IMR-90 (cell line): Measurements from ENCODE around the gene ZMAT5. TPM values are rescaled to one million over a fixed set of nuclear protein-coding genes. Genes with fewer than 3 reads are reported as not detected.

Experiments used
- ATAC-seq: fragments of 200-7000 bp; cut with Tn5 transposase; 2 replicates; pipeline ENCODE4 v1.9.1; 2020; ENCODE audit warnings: low read depth, mild to moderate bottlenecking, moderate library complexity
- BruUV-seq: library from RNA; stranded (reverse); fragments of 400-500 nt; replicated peaks from 2 replicates; lab custom pipeline; 2021; lab: Mats Ljungman, UMichigan
- CTCF ChIA-PET: fragments of 300-600 bp; formaldehyde crosslinking; extraction: SDS; loops from one replicate; lab custom pipeline; 2021; ENCODE audit warnings: antibody characterized with exemption; lab: Yijun Ruan, JAX
- POLR2A ChIA-PET: fragments of 300-600 bp; sonication (Branson Sonifier 250); formaldehyde crosslinking; loops from one replicate; lab custom pipeline; 2022; ENCODE audit warnings: antibody characterized with exemption; ENCODE audit not compliant: unreplicated experiment; lab: Charles Lee
- DNase-seq: peaks from one replicate; pipeline ENCODE4 v3.0.0; 2013
- H2AFZ ChIP-seq: replicated peaks from 2 replicates; pipeline ENCODE3; 2013; ENCODE audit warnings: low read length, mild to moderate bottlenecking; ENCODE audit not compliant: poor library complexity
- H2AK5ac ChIP-seq: 2 replicates; pipeline ENCODE4 v1.6.1; 2013; ENCODE audit warnings: low read depth, low read length, inconsistent platforms
- H2AK9ac ChIP-seq: replicated peaks from 2 replicates; pipeline ENCODE3; 2013; ENCODE audit warnings: mild to moderate bottlenecking, low read depth, low read length, moderate library complexity; ENCODE audit not compliant: poor library complexity
- H2BK120ac ChIP-seq: 2 replicates; pipeline ENCODE4 v1.6.1; 2013; ENCODE audit warnings: low read depth, low read length, inconsistent platforms
- H2BK15ac ChIP-seq: 3 replicates; pipeline ENCODE4 v1.6.1; 2013; ENCODE audit warnings: low read depth, low read length, inconsistent platforms
- H2BK20ac ChIP-seq: 2 replicates; pipeline ENCODE4 v1.6.1; 2013; ENCODE audit warnings: low read depth, mild to moderate bottlenecking, inconsistent platforms, low read length, moderate library complexity
- H2BK5ac ChIP-seq: 2 replicates; pipeline ENCODE4 v1.6.1; 2013; ENCODE audit warnings: mild to moderate bottlenecking, low read depth, low read length, inconsistent platforms; ENCODE audit not compliant: poor library complexity, severe bottlenecking
- H3K14ac ChIP-seq: replicated peaks from 2 replicates; pipeline ENCODE4 v1.6.1; 2013; ENCODE audit warnings: low read depth, low read length, inconsistent platforms
- H3K18ac ChIP-seq: 2 replicates; pipeline ENCODE4 v1.6.1; 2013; ENCODE audit warnings: low read depth, low read length, control low read depth
- H3K23ac ChIP-seq: 2 replicates; pipeline ENCODE4 v1.6.1; 2013; ENCODE audit warnings: low read depth, low read length, inconsistent platforms
- H3K27ac ChIP-seq: 2 replicates; pipeline ENCODE4 v1.5.1; 2013; ENCODE audit warnings: mild to moderate bottlenecking, control low read depth, low read length; ENCODE audit not compliant: insufficient read depth
- H3K27me3 ChIP-seq: 2 replicates; pipeline ENCODE4 v1.6.1; 2013; ENCODE audit warnings: low read length; ENCODE audit not compliant: control insufficient read depth, insufficient read depth
- H3K36me3 ChIP-seq: 2 replicates; pipeline ENCODE4 v1.6.1; 2013; ENCODE audit warnings: low read length, mixed read lengths; ENCODE audit not compliant: control insufficient read depth, insufficient read depth
- H3K4ac ChIP-seq: 2 replicates; pipeline ENCODE4 v1.6.1; 2013; ENCODE audit warnings: low read depth, low read length, inconsistent platforms
- H3K4me1 ChIP-seq: 2 replicates; pipeline ENCODE4 v1.6.1; 2013; ENCODE audit warnings: low read length, mixed read lengths; ENCODE audit not compliant: control insufficient read depth, insufficient read depth
- H3K4me2 ChIP-seq: 2 replicates; pipeline ENCODE4 v1.6.1; 2013; ENCODE audit warnings: low read depth, mild to moderate bottlenecking, control low read depth, low read length, moderate library complexity
- H3K4me3 ChIP-seq: 2 replicates; pipeline ENCODE4 v1.5.1; 2013; ENCODE audit warnings: low read depth, mild to moderate bottlenecking, control low read depth, low read length, moderate library complexity; ENCODE audit not compliant: insufficient read depth
- H3K56ac ChIP-seq: 2 replicates; pipeline ENCODE4 v1.6.1; 2013; ENCODE audit warnings: low read length, inconsistent platforms; ENCODE audit not compliant: insufficient read depth; ENCODE audit errors: extremely low read depth
- H3K79me1 ChIP-seq, 2 experiments: 2 replicates each; pipeline ENCODE4 v1.6.1; 2013; ENCODE audit warnings: low read length in 2 of 2, inconsistent platforms in 1 of 2, low read depth in 1 of 2
- H3K9ac ChIP-seq: 2 replicates; pipeline ENCODE4 v1.6.1; 2013; ENCODE audit warnings: low read depth, low read length, control low read depth
- H3K9me1 ChIP-seq: 2 replicates; pipeline ENCODE4 v1.6.1; 2013; ENCODE audit warnings: low read length, inconsistent platforms; ENCODE audit not compliant: insufficient read depth
- H3K9me3 ChIP-seq: 2 replicates; pipeline ENCODE4 v1.6.1; 2013; ENCODE audit warnings: low read length; ENCODE audit not compliant: control insufficient read depth, insufficient read depth
- H4K20me1 ChIP-seq: 2 replicates; pipeline ENCODE4 v1.6.1; 2013; ENCODE audit warnings: low read length, inconsistent platforms; ENCODE audit not compliant: insufficient read depth
- H4K5ac ChIP-seq: 2 replicates; pipeline ENCODE4 v1.6.1; 2013; ENCODE audit warnings: mild to moderate bottlenecking, low read depth, low read length, control low read depth
- H4K8ac ChIP-seq, 2 experiments: 2 replicates each; pipeline ENCODE4 v1.6.1; 2013; ENCODE audit warnings: low read depth in 2 of 2, low read length in 2 of 2, control low read depth in 1 of 2, inconsistent platforms in 1 of 2
- H4K91ac ChIP-seq: 2 replicates; pipeline ENCODE4 v1.6.1; 2013; ENCODE audit warnings: low read depth, low read length, inconsistent platforms; ENCODE audit not compliant: insufficient read depth
- BHLHE40 ChIP-seq: fragments of 150-350 bp; IDR thresholded peaks from 2 replicates; pipeline ENCODE4 v1.6.1; 2016; ENCODE audit warnings: mild to moderate bottlenecking, low read depth, low read length
- MAZ ChIP-seq: IDR thresholded peaks from 2 replicates; pipeline ENCODE4 v1.6.1; 2012; ENCODE audit warnings: low read depth, mild to moderate bottlenecking, low read length, improper control_type of control experiment, moderate library complexity, borderline replicate concordance
- MXI1 ChIP-seq: IDR thresholded peaks from 2 replicates; pipeline ENCODE4 v1.6.1; 2012; ENCODE audit warnings: low read depth, mild to moderate bottlenecking, low read length, moderate library complexity, borderline replicate concordance
- POLR2A ChIP-seq: IDR thresholded peaks from 2 replicates; pipeline ENCODE4 v1.6.1; 2012; ENCODE audit warnings: mild to moderate bottlenecking, low read depth, low read length
- SMC3 ChIP-seq: fragments of 150-350 bp; IDR thresholded peaks from 2 replicates; pipeline ENCODE4 v1.6.1; 2016; ENCODE audit warnings: low read depth, mild to moderate bottlenecking, antibody characterized with exemption, low read length, moderate library complexity
- WGBS, 2 experiments: methylation state at CpG; one replicate each; pipeline versions ENCODE4 v1.1.5 to v1.1.7; 2013; ENCODE audit warnings: missing lambda C conversion rate in 2 of 2; ENCODE audit not compliant: insufficient read length in 1 of 2; ENCODE audit errors: extremely low coverage in 2 of 2; 5-methylcytosine and 5-hydroxymethylcytosine counted together
- dilution Hi-C: fragments of 300-500 bp; cut with HindIII; formaldehyde crosslinking; loops from one replicate; pipeline ENCODE4 v1.14.3; 2018; ENCODE audit warnings: low sequenced_read_pairs; ENCODE audit not compliant: unreplicated experiment
- in situ Hi-C: fragments of 300-500 bp; cut with MboI; formaldehyde crosslinking; loops from 3 replicates; pipeline ENCODE4 v1.14.3; 2019; ENCODE audit warnings: low sequenced_read_pairs, inconsistent platforms, mixed read lengths
- intact Hi-C: fragments of 100-400 bp; cut with micrococcal nuclease; formaldehyde crosslinking; loops from 2 replicates; pipeline ENCODE4 v1.10.0; 2022
- polyA plus RNA-seq, 3 experiments: library from polyadenylated mRNA; depleted of rRNA; stranded (reverse); fragments of >200 nt; gene quantifications; 2 replicates each; pipeline ENCODE4 v1.2.3, GENCODE V29; 2012; ENCODE audit warnings: low replicate concordance in 1 of 3
- total RNA-seq: library from RNA; depleted of rRNA; stranded (reverse); fragments of >200 nt; gene quantifications from 2 replicates; pipeline ENCODE4 v1.2.3, GENCODE V29; 2012
- TF ChIP-seq, protein P1 (sequence below): fragments of 150-350 bp; IDR thresholded peaks from 2 replicates; pipeline ENCODE4 v1.6.1; 2017; ENCODE audit warnings: mild to moderate bottlenecking, antibody characterized with exemption, low read length, low read depth

Gene ZMAT5
- total and polyA plus RNA-seq, 2 of the 4 experiments (the other 2 are of a cell fraction) = 21.7 to 31.8 TPM

DNA sequence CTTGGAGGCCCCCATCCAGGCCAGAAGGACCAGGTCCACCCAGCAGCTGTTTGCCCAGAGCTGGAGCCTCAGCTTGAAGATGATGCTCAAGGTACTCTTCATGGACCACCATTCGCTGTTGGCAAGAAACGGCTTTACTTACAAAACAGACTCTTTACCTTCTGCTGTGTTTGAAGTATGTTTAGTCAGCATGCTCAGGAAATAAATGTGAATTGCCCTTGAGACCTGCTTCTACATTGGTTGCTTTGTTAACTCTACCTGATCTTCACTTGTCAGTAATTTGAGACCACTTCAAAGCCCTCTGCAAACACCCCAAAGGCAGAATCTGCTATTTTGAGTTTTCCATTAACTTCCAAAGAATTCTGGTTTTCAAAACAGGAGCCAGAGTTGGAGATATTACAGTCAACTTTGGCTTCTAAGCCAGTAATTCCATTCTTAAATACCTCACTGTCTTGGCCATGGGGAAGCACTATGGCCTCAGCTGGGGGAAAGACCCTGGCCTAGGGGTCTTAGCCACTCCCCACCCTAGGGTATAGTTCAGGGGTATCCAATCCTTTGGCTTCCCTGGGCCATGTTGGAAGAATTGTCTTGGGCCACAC is 3.0 kb upstream of the ZMAT5 start:
- in situ Hi-C loops (no loop called here), dilution Hi-C loops (no loop called here)

More for the DNA sequence above, 3.0 kb upstream of the ZMAT5 start:
- no peak overlapping the region for H2BK120ac ChIP-seq
- no peak for TF ChIP-seq SMC3
- TF ChIP-seq MAZ = no peak
- TF ChIP-seq BHLHE40 = no peak
- TF ChIP-seq, protein P1, sequence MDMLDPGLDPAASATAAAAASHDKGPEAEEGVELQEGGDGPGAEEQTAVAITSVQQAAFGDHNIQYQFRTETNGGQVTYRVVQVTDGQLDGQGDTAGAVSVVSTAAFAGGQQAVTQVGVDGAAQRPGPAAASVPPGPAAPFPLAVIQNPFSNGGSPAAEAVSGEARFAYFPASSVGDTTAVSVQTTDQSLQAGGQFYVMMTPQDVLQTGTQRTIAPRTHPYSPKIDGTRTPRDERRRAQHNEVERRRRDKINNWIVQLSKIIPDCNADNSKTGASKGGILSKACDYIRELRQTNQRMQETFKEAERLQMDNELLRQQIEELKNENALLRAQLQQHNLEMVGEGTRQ = no peak
- TF ChIP-seq POLR2A = no peak
- TF ChIP-seq MXI1 = no peak
- peaks cover 12% of the 10 kb centered on the region for H3K36me3 ChIP-seq
- no peak overlapping the region for H2BK15ac ChIP-seq
- H3K56ac ChIP-seq = no peak overlapping the region
- H4K5ac ChIP-seq = no peak overlapping the region
- H4K20me1 ChIP-seq = peaks cover 5% of the 10 kb centered on the region
- POLR2A ChIA-PET = no interaction called here
- H2BK20ac ChIP-seq = no peak overlapping the region
- DNase-seq = no peak
- no peak overlapping the region for H3K27ac ChIP-seq
- H3K14ac ChIP-seq = no peak overlapping the region
- no peak overlapping the region for H3K4me3 ChIP-seq
- BruUV-seq = no TSS peak
- no peaks in the 10 kb centered on the region for H3K27me3 ChIP-seq
- no CpG with 5 or more reads among the region's 2 CpGs for WGBS, 2 experiments
- intact Hi-C loops = no loop called here
- no peak overlapping the region for H4K8ac ChIP-seq
- H3K4ac ChIP-seq = no peak overlapping the region
- no peak overlapping the region for H3K4me2 ChIP-seq
- H2AK9ac ChIP-seq = no peak overlapping the region
- peaks cover 12% of the 10 kb centered on the region; the same call in 1 of the 2 replicates for H3K4me1 ChIP-seq
- no peak overlapping the region for H2AK5ac ChIP-seq
- no peak overlapping the region for H2BK5ac ChIP-seq
- no peaks in the 10 kb centered on the region for H3K9me3 ChIP-seq
- ATAC-seq = no peak
- no peak overlapping the region for H2AFZ ChIP-seq
- H4K91ac ChIP-seq = no peak overlapping the region
- H3K79me1 ChIP-seq = peaks cover 22 to 58% of the 10 kb centered on the region in 2 experiments
- CTCF ChIA-PET = no interaction called here
- H3K9me1 ChIP-seq = peaks cover 9% of the 10 kb centered on the region
- H3K9ac ChIP-seq = no peak overlapping the region
- H3K18ac ChIP-seq = no peak overlapping the region
- H3K23ac ChIP-seq = no peak overlapping the region
